Measurements from ENCODE around the gene CLDN12.

Gene CLDN12

GRCh38 chr7:90403174-90404113, at the start of gene CLDN12:
TSS of gene CLDN12 (plus strand) at chr7:90403461. CDS start at chr7:90412677, 9,216 bp downstream.
- no peaks in the 10 kb centered on the region for H3K9me2 ChIP-seq (replicated peaks; ENCODE audit: low read depth, low read length)
- H3K36me3 ChIP-seq (ENCODE audit: insufficient read depth, low read length) = no peaks in the 10 kb centered on the region
- H3K4me2 ChIP-seq (ENCODE audit: low read depth, low read length, poor library complexity, severe bottlenecking) = peak within 1 kb of the TSS; percentile 96
- no peaks in the 10 kb centered on the region for H3K9me3 ChIP-seq (ENCODE audit: insufficient read depth, low read depth, low read length)
- H3F3A ChIP-seq (ENCODE audit: low read depth) = no peaks in the 10 kb centered on the region
- no peak for TF ChIP-seq CTCF (conservative IDR thresholded peaks at IDR 0.05; ENCODE audit: low read length)
- TF ChIP-seq EZH2phosphoT487 (IDR thresholded peaks at IDR 0.05; ENCODE audit: borderline replicate concordance) = no peak
- no peaks in the 10 kb centered on the region for H4K20me1 ChIP-seq (ENCODE audit: insufficient read depth, low read length, poor library complexity, severe bottlenecking)
- peaks cover 23% of the 10 kb centered on the region for H3K4me1 ChIP-seq (ENCODE audit: insufficient read depth, low read length, poor library complexity, severe bottlenecking)
- peaks cover 12% of the 10 kb centered on the region; the same call in 1 of the 2 replicates for H3K79me2 ChIP-seq (ENCODE audit: insufficient read depth, low read length)
- peak within 1 kb of the TSS; percentile 92 for H2AFZ ChIP-seq (ENCODE audit: low read length)
- H3K9ac ChIP-seq (ENCODE audit: low read depth, low read length, poor library complexity, severe bottlenecking) = peak within 1 kb of the TSS; percentile 77
- no peaks in the 10 kb centered on the region for H3K27me3 ChIP-seq (ENCODE audit: insufficient read depth, low read length, poor library complexity, severe bottlenecking)
- peak within 1 kb of the TSS; percentile 83 for H3K4me3 ChIP-seq (ENCODE audit: low read length, poor library complexity, severe bottlenecking)

- no peak overlapping the region for H3K4me3 ChIP-seq (ENCODE audit: low read length, poor library complexity, severe bottlenecking)
- H3K4me2 ChIP-seq (ENCODE audit: low read depth, low read length, poor library complexity, severe bottlenecking) = no peak overlapping the region
- H3K27me3 ChIP-seq (ENCODE audit: insufficient read depth, low read length, poor library complexity, severe bottlenecking) = no peaks in the 10 kb centered on the region
- no peak overlapping the region for H2AFZ ChIP-seq (ENCODE audit: low read length)
- peaks cover 60% of the 10 kb centered on the region for H3K36me3 ChIP-seq (ENCODE audit: insufficient read depth, low read length)
- H3F3A ChIP-seq (ENCODE audit: low read depth) = no peaks in the 10 kb centered on the region
- no peaks in the 10 kb centered on the region for H3K4me1 ChIP-seq (ENCODE audit: insufficient read depth, low read length, poor library complexity, severe bottlenecking)
- H3K9me2 ChIP-seq (replicated peaks; ENCODE audit: low read depth, low read length) = no peaks in the 10 kb centered on the region
- TF ChIP-seq CTCF (conservative IDR thresholded peaks at IDR 0.05; ENCODE audit: low read length) (no peak), EZH2phosphoT487 (IDR thresholded peaks at IDR 0.05; ENCODE audit: borderline replicate concordance) (no peak)
- H3K9me3 ChIP-seq (ENCODE audit: insufficient read depth, low read depth, low read length) = no peaks in the 10 kb centered on the region
- H4K20me1 ChIP-seq (ENCODE audit: insufficient read depth, low read length, poor library complexity, severe bottlenecking) = no peaks in the 10 kb centered on the region
- H3K9ac ChIP-seq (ENCODE audit: low read depth, low read length, poor library complexity, severe bottlenecking) = no peak overlapping the region
- H3K79me2 ChIP-seq (ENCODE audit: insufficient read depth, low read length) = no peaks in the 10 kb centered on the region
Observed at GRCh38 chr7:90383422-90383821, 19.8 kb upstream of the CLDN12 start.

GRCh38 chr7:90383861-90384260, 19.4 kb upstream of the CLDN12 start:
- no peaks in the 10 kb centered on the region for H4K20me1 ChIP-seq (ENCODE audit: insufficient read depth, low read length, poor library complexity, severe bottlenecking)
- H3K9me3 ChIP-seq (ENCODE audit: insufficient read depth, low read depth, low read length) = no peaks in the 10 kb centered on the region
- TF ChIP-seq CTCF (conservative IDR thresholded peaks at IDR 0.05; ENCODE audit: low read length) (no peak), EZH2phosphoT487 (IDR thresholded peaks at IDR 0.05; ENCODE audit: borderline replicate concordance) (no peak)
- H3K4me3 ChIP-seq (ENCODE audit: low read length, poor library complexity, severe bottlenecking) = no peak overlapping the region
- H3K36me3 ChIP-seq (ENCODE audit: insufficient read depth, low read length) = peaks cover 56% of the 10 kb centered on the region
- no peaks in the 10 kb centered on the region for H3K4me1 ChIP-seq (ENCODE audit: insufficient read depth, low read length, poor library complexity, severe bottlenecking)
- no peaks in the 10 kb centered on the region for H3F3A ChIP-seq (ENCODE audit: low read depth)
- H3K79me2 ChIP-seq (ENCODE audit: insufficient read depth, low read length) = no peaks in the 10 kb centered on the region
- no peak overlapping the region for H3K9ac ChIP-seq (ENCODE audit: low read depth, low read length, poor library complexity, severe bottlenecking)
- H2AFZ ChIP-seq (ENCODE audit: low read length) = no peak overlapping the region
- H3K9me2 ChIP-seq (replicated peaks; ENCODE audit: low read depth, low read length) = no peaks in the 10 kb centered on the region
- no peak overlapping the region for H3K4me2 ChIP-seq (ENCODE audit: low read depth, low read length, poor library complexity, severe bottlenecking)
- no peaks in the 10 kb centered on the region for H3K27me3 ChIP-seq (ENCODE audit: insufficient read depth, low read length, poor library complexity, severe bottlenecking)

All from Loucy (cell line).